ENCODE measurements around the gene CDON.

The CDON gene, protein sequence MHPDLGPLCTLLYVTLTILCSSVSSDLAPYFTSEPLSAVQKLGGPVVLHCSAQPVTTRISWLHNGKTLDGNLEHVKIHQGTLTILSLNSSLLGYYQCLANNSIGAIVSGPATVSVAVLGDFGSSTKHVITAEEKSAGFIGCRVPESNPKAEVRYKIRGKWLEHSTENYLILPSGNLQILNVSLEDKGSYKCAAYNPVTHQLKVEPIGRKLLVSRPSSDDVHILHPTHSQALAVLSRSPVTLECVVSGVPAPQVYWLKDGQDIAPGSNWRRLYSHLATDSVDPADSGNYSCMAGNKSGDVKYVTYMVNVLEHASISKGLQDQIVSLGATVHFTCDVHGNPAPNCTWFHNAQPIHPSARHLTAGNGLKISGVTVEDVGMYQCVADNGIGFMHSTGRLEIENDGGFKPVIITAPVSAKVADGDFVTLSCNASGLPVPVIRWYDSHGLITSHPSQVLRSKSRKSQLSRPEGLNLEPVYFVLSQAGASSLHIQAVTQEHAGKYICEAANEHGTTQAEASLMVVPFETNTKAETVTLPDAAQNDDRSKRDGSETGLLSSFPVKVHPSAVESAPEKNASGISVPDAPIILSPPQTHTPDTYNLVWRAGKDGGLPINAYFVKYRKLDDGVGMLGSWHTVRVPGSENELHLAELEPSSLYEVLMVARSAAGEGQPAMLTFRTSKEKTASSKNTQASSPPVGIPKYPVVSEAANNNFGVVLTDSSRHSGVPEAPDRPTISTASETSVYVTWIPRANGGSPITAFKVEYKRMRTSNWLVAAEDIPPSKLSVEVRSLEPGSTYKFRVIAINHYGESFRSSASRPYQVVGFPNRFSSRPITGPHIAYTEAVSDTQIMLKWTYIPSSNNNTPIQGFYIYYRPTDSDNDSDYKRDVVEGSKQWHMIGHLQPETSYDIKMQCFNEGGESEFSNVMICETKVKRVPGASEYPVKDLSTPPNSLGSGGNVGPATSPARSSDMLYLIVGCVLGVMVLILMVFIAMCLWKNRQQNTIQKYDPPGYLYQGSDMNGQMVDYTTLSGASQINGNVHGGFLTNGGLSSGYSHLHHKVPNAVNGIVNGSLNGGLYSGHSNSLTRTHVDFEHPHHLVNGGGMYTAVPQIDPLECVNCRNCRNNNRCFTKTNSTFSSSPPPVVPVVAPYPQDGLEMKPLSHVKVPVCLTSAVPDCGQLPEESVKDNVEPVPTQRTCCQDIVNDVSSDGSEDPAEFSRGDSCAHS (N-terminal part only)

DNA sequence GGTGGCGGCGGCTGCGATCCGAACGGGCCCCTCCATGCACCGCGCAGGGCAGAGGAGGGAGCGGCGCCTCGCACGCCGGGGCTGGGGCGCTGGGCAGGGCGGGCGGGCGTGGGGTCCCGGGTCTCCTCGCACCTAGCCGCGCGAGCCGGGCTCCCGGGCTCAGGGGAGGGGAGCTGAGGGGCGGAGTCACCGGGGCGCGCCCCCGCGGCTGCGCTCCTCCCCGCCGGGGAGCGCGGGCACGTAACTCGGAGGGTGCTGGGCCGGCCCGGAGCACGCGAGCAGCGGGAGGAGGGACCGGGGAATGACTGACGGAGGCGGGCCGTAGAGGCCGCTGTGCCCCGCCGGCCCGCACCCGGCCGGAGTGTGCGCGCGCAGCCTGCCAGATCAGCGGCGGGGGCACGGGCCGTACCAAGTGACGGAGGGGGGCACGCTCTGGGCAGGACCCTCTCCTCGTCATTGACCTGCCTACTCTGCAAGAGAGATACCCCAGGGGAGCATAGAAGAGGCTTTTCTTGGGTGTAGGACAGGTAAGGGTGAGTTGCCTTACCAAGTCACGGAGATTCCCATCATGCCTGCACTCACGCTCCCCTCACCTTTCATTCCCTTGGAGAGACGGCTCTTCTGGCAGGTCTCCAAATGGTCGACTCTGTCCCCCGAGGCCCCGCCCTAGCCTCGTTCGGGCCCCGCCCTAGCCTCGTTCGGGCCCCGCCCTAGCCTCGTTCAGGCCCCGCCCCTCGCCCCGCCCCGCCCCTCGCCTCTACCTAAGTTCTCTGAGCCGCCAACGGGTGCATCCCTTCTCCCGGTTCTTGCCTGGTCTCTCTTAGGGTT lies at the start of gene CDON:
CDON (minus strand) TSS at position 188 of the 828 bp plus-strand sequence. CDS start 39,390 bp downstream, outside the sequence.
- DNase-seq = peak; percentile 92

DNA sequence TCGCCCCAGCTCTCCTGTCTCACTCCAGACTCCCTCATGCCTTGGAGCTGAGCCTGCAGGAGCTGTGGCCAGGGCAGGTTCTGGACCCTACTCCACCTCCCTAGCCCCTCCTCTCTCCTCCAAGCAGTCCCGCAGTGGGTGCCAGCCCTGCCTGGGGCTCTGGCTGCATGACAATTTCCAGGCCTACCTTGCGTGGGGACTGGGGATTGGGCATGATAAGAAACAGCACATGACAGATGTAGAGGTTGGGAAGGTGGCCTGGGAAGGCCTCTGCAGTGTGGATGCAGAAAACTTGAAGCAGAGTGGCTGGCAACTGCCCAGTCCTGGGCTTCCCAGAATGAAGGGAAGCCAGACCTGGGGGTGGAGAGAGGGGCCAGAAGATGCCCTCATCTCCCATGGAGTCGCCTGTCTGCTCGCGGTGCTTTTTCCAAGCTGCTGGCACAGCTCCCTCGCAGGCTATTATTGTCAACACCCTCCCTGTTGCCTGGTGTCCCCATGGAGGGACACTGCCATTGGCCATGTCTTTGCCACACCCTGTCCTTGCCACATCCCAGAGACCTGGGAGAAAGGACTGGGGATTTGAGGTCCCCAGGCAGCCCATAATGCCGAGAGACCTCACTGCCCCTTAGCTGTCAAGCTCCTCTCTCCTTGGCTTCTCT lies 48.9 kb upstream of the CDON start:
- DNase-seq = no peak

DNA sequence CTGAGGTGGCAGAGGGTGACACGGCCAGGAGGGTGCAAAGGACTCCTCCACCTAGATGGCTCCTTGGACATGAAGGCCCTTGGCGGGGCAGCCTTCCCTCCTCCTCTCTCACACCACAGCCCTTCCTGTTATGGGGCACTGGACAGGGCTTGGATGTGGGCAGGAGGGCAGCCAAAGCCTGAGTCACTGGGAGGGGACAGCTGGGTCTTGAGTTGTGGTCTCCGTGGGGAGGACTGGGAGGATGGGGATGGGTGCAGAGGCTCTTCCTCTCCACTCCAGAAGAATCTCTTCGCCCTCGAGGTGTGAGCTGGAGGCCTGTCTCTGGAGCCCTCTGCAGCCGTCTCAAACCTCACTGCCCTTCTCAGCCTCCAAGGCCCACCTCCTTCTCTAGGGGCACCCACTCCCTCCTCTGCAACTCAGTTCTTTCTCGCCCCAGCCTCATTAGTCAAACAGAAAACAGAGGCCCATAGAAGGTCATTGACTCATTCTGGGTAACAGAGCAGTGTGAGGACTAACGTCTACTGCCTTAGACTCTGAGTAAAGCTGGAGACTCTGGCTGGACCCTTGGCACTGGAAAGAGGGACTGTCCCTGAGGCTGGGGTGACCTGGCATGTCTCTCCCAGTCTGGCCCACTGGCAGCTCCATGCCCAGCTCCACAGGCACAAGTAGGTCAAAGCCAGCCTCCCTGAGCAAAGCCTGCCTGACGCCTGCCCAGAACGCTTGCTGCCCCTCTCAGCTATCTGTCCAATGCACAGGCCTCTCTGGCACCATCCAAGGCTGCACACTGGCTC lies 47.5 kb upstream of the CDON start:
- peak; percentile 41 for DNase-seq

DNA sequence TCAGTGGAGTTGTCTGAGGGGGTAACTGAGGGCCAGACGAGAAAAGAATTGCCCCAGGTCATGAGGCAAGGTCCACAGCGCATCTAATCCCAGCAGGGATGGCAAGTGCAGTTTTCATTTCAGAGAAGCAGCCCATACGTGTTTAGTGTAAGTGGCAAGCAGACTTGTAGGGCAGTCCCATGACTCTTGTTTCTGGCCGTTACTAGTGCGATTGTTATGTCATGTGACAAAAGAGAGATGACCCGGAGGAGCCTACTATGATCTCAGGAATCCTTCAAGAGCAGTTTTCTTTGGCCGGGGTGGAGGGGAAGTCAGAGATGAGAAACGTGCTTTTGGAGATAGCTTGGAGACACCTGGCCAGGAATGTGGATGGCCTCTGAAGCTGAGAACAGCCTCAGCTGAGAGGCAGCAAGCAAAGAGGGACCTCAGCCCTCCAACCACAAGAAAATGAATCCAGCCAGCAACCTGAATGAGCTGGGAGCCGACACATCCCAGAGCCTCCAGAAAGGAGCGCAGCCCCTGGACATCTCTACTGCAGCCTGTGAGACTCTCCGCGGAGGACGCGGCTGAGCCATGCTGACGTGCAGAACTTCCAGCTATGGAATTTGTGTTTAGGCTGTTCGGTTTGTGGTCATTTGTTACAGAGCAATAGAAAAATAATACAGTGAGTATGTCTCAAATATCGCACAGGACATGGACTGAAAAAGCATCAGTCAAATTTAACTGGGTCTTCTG lies 44.1 kb upstream of the CDON start:
- DNase-seq = no peak

DNA sequence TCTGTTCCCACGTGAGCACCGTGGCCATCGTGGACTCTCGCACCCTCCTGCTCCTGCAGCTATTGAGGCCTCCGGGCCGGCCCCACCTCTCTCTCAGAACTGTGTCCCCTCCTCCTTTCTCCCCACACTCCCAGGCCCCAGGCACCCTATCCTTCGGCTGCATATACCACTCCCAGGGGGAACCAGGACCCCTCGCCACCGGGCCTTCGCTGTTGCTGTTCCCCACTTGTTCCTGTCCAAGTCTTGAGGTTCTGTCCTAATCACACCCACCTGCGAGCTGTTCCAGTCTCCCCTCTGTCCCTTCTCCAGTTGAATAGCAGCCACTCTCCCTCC lies 43.0 kb upstream of the CDON start:
- DNase-seq = no peak

DNA sequence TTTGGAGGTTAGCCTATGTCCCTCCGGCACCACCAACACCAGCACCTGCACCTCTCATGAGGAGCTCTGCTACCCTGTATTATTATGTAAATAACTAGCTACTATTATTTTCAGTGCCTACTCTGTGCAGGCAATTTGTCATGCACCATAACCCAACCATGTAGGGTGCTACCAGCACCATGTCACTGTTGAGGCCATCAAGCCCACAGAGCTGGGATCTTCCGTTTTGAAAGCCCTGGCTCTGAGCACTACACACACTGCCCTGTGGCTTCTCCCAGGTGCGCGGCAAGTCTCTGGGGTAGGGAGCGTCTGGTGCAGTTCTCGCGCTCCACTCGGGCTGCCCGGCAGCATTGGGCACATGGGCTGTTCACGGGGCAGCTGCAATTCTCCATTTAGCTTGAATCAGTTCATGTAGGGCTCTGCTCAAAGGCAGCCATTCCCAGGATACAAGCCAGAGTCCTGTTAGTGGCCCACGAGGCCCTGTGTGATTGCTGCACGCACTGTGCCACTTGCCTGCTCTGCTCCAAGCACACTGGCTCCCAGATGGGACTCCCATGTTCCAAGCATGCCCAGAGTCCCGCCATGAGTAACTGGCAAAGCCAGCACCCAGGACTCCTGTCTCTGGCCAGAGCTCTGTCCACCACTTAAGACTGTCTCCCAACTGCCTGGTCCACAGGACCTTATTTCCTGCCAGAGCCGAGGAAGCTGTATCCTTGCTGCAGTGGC lies 42.5 kb upstream of the CDON start:
- no peak for DNase-seq

DNA sequence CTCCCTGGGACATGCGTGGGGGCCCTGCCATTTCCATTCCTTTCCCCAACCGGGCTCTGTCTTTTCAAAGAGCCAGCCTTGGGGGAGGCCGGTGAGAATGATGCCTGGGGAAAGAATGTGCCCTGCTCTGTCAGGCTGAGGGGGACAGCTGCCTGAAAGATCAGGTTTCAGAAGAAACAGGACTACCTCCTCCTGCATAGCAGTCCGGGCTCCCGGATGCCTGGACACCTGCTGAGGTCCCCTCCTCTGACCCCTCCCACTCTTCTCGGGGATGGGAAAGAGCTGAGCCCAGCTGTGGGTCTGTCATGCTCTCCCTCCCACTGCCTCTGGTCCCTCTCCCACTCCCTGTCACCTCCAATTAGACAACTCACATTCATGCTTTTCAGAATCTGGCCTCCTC lies 41.8 kb upstream of the CDON start:
- DNase-seq = no peak

DNA sequence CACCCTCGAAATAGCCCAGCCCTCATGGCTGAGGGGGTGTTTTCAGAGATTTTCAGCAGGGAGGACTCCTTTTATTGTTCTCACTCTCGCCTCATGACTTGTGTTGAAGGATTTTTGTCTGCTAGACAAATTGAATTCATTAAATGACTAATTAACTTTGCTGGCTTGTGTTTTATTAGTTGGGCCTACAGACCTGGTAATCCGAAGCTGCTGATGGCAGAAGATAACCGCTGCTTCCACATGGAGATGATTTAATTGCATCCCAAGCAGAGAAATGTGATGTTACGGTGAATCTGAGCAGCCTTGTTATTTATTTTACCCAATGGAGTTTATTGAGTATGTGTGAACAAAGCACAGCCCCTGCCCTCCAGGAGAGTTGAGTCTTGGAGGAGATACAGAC lies 40.5 kb upstream of the CDON start:
- DNase-seq = no peak

DNA sequence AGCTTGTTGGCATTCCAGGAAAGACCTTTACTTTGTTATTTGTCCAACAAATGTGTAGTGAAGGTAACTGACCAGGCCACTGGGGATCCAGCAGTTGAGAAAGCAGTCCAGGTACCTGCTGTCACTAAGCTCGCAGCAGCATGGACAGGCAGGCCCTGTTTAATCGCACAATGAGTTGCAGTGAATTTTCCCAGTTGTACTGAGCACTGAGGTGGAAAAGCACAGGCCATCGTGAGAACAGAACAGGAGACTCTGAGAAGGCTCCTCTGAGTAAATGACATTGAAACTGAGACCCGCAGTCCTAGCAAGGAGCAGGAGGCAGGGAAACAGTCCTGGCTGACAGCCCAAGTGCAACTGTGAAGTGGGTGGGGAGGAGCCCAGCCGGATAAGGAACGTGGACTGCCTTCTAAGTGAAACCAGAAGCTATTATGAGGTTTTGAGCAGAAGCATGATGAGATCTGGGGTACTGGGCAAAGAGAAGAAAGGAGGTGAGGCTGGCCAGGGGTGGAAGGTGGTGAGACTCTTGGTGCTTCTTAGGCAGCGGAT lies 39.8 kb upstream of the CDON start:
- peak; percentile 28 for DNase-seq

DNA sequence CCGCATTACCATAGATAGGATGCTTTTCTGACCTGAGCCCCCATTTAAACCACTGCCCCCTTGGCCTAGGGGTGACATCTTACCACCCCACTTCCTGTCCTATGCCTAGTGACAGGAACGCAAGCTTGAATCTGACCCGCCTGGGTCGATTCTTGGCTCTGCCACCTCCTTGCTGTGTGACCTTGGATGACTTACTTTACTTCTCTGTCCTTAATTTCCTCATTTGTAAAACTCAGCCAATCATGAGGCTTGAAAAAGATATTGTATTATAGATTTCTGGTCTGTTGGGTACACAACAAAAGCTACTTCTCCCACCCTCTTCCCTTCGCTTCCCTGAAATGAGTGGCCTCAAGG lies 39.2 kb upstream of the CDON start:
- DNase-seq = no peak

DNA sequence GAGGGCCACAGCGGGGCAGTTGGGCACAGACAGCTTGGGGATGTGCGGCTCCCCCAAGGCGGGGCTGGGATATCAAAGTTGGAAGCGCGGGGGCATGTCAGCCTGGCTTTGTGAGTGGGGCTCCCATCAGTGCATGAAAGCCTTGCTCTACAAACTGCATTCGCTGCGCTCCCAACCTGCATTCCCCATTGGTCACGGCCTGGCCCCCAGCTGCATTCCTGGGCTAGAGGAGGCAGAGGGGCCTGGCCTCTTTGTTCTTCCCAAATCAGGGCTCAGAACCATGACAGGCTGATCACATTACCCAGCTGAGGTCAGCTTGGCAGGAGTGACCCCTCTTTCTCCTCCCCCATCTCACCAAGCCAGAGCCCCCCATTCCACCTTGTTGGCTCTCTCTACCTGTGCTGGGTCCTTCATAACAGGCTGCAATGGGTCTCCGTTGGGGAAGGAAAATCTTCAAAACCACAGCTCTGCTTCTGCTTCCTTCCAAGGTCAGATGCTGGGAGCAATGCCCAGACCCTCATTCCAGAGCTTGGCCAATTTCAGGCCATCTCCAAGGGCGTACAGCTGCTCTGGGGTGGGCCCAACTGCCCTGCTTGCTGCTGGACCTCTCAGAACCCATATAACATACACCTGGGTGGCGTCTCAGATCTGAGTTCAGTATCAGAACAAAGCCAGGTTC lies 38.7 kb upstream of the CDON start:
- DNase-seq = no peak

DNA sequence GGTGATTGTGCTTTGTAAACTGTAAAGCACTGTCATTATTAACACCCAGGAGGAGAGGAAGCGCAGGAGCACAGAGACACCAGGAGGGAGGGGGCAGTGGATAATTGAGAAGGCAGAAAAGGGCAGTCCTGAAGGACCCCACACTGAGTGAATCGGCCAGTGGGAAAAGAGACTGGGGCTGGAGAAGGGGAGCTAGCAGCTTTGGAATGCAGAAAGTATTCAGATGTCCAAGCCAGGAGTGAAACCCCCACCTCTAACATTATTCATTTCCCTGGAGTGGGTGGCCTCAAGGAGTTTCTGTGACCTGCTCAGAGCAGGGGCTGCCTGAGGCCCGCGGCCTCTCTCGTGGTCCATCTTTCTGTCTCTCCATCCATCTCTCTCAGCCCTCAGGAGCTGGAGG lies 38.0 kb upstream of the CDON start:
- DNase-seq = no peak

DNA sequence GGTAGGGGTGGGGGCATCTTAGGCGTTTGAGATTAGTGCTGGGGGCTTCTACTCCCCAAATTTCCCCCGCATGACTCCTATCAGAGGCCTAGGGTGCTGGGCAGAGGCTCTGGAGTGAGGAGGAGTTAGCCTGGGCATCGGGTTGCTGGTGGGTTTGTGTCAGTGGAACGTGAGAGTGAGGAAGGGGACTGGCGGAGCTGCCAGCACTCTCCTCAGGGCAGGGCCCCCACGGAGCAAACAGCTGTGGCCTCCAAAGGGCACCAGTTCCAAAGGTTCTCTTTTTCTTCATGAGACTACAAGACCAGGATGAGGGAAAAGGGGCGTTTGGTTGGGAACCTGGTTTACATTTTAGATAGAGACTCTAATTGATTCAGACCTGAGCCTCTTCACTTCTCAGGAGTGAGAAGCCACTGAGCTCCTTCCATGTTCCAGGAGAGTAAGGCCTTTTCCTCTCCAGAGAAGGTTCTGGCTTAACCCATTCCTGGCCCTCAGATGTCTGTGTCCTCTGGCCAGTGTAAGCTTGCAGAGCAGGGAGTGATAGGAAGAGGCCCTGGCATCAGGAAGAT lies 35.6 kb upstream of the CDON start:
- no peak for DNase-seq

DNA sequence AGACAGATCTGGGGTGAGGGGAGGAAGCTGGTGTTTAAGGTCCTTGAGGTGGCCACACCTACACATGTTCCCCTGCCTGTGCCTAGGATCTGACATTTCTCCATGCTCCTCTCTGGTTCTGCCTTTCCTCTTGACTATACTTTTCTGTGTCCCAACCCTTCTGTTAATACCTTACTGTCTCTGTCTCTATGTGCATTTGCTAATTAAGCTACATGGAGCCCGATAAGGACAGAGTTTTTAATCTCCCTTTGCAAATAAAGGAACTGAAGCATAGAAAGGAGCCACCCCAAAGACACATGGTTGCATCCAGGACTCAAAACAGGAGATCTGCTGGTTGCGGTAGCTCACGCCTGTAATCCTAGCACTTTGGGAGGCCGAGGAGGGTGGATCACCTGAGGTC lies 33.1 kb upstream of the CDON start:
- DNase-seq = no peak

DNA sequence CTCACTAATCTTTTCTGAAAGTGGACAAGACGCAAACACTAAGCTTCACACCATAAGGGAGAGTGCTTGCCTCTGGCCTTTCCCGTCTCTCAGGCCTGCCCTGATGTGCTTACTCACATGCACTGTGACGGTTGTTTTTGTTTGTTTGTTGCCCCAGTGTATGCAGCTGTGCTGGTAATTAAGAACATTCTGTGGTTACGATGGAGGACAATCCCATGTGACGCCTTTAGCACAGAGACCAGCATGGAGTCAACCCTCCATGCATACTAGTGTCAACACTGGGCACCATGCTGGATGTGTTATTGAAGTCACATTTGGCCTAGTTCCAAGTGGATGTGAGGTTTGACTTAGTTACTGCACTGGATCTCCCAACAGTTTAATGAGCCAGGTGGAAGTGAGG lies 27.8 kb upstream of the CDON start:
- DNase-seq = no peak

DNA sequence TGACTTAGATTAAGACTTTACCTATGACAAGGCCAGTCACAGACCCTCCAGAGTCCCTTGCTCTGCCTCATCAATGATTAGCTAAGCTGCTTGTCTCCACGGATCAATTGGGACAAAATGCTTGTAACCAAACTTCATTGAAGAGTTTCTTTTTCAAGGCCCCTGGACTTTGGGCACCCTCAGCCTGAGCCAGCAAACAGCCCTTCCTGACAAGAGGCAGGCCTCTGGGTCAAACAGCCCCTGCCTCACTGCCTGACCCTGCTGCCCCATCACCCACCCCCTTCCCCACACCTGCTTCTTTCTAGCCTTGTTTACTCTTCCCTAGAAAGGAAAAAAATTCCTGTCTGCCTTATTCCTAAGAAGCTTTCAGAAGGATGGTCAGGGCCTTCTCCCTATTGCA lies 26.3 kb upstream of the CDON start:
- no peak for DNase-seq

DNA sequence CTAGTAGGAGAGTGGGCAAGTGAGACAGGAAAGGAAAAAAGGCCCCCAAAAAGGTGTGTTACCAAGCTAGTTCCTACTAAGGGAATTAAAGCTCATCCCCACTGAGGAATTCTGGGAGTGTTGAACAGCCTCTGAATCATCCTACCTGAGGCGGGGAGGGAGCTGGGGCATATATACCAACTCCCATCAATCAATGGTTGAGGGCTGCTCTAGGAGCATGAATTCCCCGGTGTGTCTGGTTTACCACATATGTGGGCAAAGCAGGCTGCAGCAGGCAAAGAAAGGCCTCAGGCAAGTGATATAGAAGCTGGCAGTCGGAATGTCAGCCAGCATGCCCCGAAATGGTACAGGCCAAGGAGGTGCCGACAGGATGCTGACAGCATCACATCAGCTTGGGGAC lies 23.6 kb upstream of the CDON start:
- DNase-seq = no peak

DNA sequence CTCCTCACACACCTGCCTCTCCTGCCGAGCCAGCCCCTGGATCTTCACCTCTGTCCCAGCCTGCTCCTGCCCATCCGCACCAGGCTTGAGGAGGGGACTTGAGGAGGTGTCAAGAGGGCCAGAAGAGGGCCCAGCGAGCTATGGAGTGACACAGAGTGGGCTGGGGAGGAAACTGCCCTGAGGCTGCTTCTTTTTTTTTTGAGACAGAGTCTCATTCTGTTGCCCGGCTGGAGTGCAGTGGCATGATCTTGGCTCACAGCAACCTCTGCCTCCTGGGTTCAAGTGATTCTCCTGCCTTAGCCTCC lies 21.9 kb upstream of the CDON start:
- DNase-seq = no peak
